HCT116 (cell line): Measurements from ENCODE around the gene ERG.

Experiments used
- EZH2 ChIP-seq: fragments of 200-600 bp; sonication (generic); IDR thresholded peaks from 2 replicates; pipeline ENCODE4 v1.6.1; 2017; ENCODE audit warnings: antibody characterized with exemption, mixed run types
- EZH2phosphoT487 ChIP-seq: fragments of 200-600 bp; IDR thresholded peaks from 2 replicates; pipeline ENCODE4 v1.6.1; 2018; ENCODE audit warnings: antibody characterized with exemption, borderline replicate concordance
- POLR2A ChIP-seq: IDR thresholded peaks from 2 replicates; pipeline ENCODE4 v1.7.0; 2011; ENCODE audit warnings: borderline replicate concordance; ENCODE audit not compliant: insufficient read depth, insufficient read length; ENCODE audit errors: extremely low read depth
- POLR2AphosphoS5 ChIP-seq: IDR thresholded peaks from 2 replicates; pipeline ENCODE4 v1.6.1; 2011; ENCODE audit warnings: mild to moderate bottlenecking, low read depth, low read length, moderate library complexity
- SIN3A ChIP-seq: IDR thresholded peaks from 2 replicates; pipeline ENCODE4 v1.6.1; 2012; ENCODE audit warnings: low read depth
- SP1 ChIP-seq: IDR thresholded peaks from 2 replicates; pipeline ENCODE4 v1.6.1; 2012; ENCODE audit warnings: low read depth
- TF ChIP-seq, protein P1 (sequence below), 3 experiments: fragments of 200-600 bp in 1 of 3; sonication (generic) in 1 of 3; IDR thresholded peaks in 2 of 3; conservative IDR thresholded peaks in 1 of 3; 2 replicates each; pipeline ENCODE4 v1.5.1; 2012 to 2017; ENCODE audit warnings: low read depth in 2 of 3, low read length in 2 of 3, antibody characterized with exemption in 1 of 3, borderline replicate concordance in 1 of 3, control low read depth in 1 of 3, mild to moderate bottlenecking in 1 of 3, mixed read lengths in 1 of 3, mixed run types in 1 of 3, moderate library complexity in 1 of 3; ENCODE audit not compliant: insufficient read depth in 1 of 3

DNA sequence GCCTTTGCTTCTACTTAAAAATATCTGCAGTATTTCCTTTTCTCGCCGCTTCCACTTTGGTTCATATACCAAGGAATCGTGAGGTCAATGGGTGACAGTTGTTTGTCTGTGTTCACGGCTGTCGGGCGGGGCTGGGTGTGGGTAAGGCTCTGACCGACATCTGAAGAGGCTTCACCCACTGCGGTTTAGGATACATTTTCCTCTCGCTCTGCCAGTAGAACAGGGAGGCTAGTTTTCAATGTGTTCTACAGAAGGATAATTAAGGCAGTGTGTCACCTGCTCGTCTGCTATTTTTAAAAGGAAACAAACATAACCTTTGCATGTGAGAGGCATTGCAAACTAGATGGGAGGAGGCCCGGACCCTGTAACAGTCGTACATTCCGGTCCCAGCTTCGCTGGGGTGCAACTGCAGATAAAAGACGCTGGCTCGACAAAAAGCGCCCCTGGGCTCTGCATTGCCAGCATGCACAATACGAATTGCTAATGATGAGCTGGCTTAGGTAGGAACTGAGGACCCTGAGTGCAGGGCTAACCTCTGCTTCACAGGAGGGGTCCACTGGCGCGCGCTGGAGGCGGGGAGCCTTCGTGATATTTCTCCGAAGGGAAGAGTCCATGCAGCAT, 8.5 kb upstream of the ERG start:
- TF ChIP-seq SIN3A (no peak), SP1 (no peak), POLR2A (no peak), POLR2AphosphoS5 (no peak), EZH2 (no peak), EZH2phosphoT487 (no peak)
- TF ChIP-seq, protein P1, sequence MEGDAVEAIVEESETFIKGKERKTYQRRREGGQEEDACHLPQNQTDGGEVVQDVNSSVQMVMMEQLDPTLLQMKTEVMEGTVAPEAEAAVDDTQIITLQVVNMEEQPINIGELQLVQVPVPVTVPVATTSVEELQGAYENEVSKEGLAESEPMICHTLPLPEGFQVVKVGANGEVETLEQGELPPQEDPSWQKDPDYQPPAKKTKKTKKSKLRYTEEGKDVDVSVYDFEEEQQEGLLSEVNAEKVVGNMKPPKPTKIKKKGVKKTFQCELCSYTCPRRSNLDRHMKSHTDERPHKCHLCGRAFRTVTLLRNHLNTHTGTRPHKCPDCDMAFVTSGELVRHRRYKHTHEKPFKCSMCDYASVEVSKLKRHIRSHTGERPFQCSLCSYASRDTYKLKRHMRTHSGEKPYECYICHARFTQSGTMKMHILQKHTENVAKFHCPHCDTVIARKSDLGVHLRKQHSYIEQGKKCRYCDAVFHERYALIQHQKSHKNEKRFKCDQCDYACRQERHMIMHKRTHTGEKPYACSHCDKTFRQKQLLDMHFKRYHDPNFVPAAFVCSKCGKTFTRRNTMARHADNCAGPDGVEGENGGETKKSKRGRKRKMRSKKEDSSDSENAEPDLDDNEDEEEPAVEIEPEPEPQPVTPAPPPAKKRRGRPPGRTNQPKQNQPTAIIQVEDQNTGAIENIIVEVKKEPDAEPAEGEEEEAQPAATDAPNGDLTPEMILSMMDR (IDR thresholded peaks at IDR 0.05 in 2 of 3, conservative IDR thresholded peaks at IDR 0.05 in 1 of 3; ENCODE audit: borderline replicate concordance in 1 of 3, insufficient read depth in 1 of 3, low read depth in 2 of 3, low read length in 2 of 3), result no peak
